Measurements from ENCODE around the gene SMIM31. TPM values are rescaled to one million over a fixed set of nuclear protein-coding genes. Genes with fewer than 3 reads are reported as not detected.

Gene SMIM31
- total and polyA plus RNA-seq, 9 of the 15 experiments (the other 6 are each of a cell fraction or from before 2014, with no cell fraction given), result not detected

DNA sequence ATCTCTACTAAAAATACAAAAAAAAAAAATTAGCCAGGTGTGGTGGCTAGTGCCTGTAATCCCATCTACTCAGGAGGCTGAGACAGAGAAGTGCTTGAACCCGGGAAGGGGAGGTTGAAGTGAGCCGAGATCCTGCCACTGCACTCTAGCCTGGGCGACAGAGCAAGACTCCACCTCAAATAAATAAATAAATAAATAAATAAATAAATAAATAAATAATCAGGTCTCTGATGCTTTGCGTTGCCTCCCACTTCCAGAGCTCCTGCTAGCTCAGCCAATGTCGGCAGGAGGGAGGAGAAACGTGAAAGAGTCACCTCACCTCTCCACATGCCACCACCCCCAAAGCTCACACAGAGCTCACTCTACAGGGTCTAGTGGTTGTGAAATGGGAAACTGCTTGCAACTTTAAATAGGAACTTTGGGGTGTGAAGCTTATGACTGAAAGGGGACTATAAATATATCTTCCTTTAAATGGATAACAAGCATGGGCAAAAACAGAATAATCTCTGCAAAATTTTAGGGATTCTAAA lies 7.9 kb downstream of the SMIM31 start:
- ChIA-PET CTCF (ENCODE audit: low intra/inter-chr PET ratio) (no interaction called here), POLR2A (no interaction called here)
- DNase-seq (ENCODE audit: extremely low read depth in 1 of 4, low spot score in 3 of 4) (no peak), ATAC-seq (no peak), FAIRE-seq (no peak)
- Histone ChIP-seq H3K27me3 (ENCODE audit: control insufficient read depth in 2 of 2, insufficient read depth in 2 of 2, low read length in 2 of 2) (no peaks in the 10 kb centered on the region), H4K20me1 (replicated peaks; ENCODE audit: control insufficient read depth, insufficient read depth, low read length) (no peaks in the 10 kb centered on the region), H3K79me2 (ENCODE audit: control insufficient read depth, insufficient read depth, low read length) (no peaks in the 10 kb centered on the region), H3K4me2 (ENCODE audit: insufficient read depth, low read length) (no peak overlapping the region), H2AFZ (ENCODE audit: low read depth, low read length) (no peak overlapping the region), H3K4me3 (no peak overlapping the region), H3K4me1 (replicated peaks in 1 of 2; ENCODE audit: control insufficient read depth in 2 of 2, insufficient read depth in 2 of 2, low read length in 2 of 2) (no peaks in the 10 kb centered on the region), H3K9me3 (replicated peaks; ENCODE audit: control insufficient read depth, insufficient read depth, low read depth, low read length) (no peaks in the 10 kb centered on the region), H3K27ac (ENCODE audit: extremely low read depth, low read depth, low read length) (no peak overlapping the region), H3K9ac (ENCODE audit: insufficient read depth in 1 of 2, low read depth in 2 of 2, low read length in 2 of 2) (no peak overlapping the region), H3K9me1 (ENCODE audit: control insufficient read depth, insufficient read depth, low read length) (no peaks in the 10 kb centered on the region), H3K36me3 (ENCODE audit: control insufficient read depth, insufficient read depth, low read length) (no peaks in the 10 kb centered on the region)
- WGBS (ENCODE audit: insufficient coverage, low coverage, missing lambda C conversion rate), result 0% methylated on average over 6 of the region's 6 CpGs
- intact Hi-C loops (cut with micrococcal nuclease) (no loop called here), in situ Hi-C loops (cut with MboI) (no loop called here)
- TF ChIP-seq ZSCAN32 (CRISPR knock-in tag; IDR thresholded peaks at IDR 0.05) (no peak), RBM14 (IDR thresholded peaks at IDR 0.05; ENCODE audit: borderline replicate concordance, insufficient read depth, low read depth, low read length) (no peak), RBFOX2 (IDR thresholded peaks at IDR 0.05; ENCODE audit: low read depth, low read length) (no peak), ETV6 (IDR thresholded peaks at IDR 0.05; ENCODE audit: borderline replicate concordance in 1 of 2, low read depth in 2 of 2, low read length in 1 of 2) (no peak), ETV6 (CRISPR knock-in tag; IDR thresholded peaks at IDR 0.05; ENCODE audit: borderline replicate concordance) (no peak), CREB1 (IDR thresholded peaks at IDR 0.05) (no peak), CREB1 (CRISPR knock-in tag; IDR thresholded peaks at IDR 0.05) (no peak)
- TF ChIP-seq, protein P1, sequence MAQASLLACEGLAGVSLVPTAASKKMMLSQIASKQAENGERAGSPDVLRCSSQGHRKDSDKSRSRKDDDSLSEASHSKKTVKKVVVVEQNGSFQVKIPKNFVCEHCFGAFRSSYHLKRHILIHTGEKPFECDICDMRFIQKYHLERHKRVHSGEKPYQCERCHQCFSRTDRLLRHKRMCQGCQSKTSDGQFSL (CRISPR knock-in tag; IDR thresholded peaks at IDR 0.05), result no peak
- TF ChIP-seq, protein P1 (tag; IDR thresholded peaks at IDR 0.05), result no peak
- TF ChIP-seq, protein P2, sequence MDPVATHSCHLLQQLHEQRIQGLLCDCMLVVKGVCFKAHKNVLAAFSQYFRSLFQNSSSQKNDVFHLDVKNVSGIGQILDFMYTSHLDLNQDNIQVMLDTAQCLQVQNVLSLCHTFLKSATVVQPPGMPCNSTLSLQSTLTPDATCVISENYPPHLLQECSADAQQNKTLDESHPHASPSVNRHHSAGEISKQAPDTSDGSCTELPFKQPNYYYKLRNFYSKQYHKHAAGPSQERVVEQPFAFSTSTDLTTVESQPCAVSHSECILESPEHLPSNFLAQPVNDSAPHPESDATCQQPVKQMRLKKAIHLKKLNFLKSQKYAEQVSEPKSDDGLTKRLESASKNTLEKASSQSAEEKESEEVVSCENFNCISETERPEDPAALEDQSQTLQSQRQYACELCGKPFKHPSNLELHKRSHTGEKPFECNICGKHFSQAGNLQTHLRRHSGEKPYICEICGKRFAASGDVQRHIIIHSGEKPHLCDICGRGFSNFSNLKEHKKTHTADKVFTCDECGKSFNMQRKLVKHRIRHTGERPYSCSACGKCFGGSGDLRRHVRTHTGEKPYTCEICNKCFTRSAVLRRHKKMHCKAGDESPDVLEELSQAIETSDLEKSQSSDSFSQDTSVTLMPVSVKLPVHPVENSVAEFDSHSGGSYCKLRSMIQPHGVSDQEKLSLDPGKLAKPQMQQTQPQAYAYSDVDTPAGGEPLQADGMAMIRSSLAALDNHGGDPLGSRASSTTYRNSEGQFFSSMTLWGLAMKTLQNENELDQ (CRISPR knock-in tag; IDR thresholded peaks at IDR 0.05; ENCODE audit: borderline replicate concordance), result no peak
- TF ChIP-seq, protein P3, sequence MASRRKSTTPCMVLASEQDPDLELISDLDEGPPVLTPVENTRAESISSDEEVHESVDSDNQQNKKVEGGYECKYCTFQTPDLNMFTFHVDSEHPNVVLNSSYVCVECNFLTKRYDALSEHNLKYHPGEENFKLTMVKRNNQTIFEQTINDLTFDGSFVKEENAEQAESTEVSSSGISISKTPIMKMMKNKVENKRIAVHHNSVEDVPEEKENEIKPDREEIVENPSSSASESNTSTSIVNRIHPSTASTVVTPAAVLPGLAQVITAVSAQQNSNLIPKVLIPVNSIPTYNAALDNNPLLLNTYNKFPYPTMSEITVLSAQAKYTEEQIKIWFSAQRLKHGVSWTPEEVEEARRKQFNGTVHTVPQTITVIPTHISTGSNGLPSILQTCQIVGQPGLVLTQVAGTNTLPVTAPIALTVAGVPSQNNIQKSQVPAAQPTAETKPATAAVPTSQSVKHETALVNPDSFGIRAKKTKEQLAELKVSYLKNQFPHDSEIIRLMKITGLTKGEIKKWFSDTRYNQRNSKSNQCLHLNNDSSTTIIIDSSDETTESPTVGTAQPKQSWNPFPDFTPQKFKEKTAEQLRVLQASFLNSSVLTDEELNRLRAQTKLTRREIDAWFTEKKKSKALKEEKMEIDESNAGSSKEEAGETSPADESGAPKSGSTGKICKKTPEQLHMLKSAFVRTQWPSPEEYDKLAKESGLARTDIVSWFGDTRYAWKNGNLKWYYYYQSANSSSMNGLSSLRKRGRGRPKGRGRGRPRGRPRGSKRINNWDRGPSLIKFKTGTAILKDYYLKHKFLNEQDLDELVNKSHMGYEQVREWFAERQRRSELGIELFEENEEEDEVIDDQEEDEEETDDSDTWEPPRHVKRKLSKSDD (conservative IDR thresholded peaks at IDR 0.05; ENCODE audit: low read length), result no peak
- TF ChIP-seq, protein P4, sequence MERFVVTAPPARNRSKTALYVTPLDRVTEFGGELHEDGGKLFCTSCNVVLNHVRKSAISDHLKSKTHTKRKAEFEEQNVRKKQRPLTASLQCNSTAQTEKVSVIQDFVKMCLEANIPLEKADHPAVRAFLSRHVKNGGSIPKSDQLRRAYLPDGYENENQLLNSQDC (CRISPR knock-in tag; IDR thresholded peaks at IDR 0.05), result no peak
- no TSS peak for BruUV-seq (replicated peaks)
